ENCODE results near the gene PPP1R12C. TPM values are rescaled to one million over a fixed set of nuclear protein-coding genes. Genes with fewer than 3 reads are reported as not detected.

The PPP1R12C gene
- total RNA-seq, 4 donors from 2014 or later, result 22.6 to 28.2 (median 26.2) TPM

DNA sequence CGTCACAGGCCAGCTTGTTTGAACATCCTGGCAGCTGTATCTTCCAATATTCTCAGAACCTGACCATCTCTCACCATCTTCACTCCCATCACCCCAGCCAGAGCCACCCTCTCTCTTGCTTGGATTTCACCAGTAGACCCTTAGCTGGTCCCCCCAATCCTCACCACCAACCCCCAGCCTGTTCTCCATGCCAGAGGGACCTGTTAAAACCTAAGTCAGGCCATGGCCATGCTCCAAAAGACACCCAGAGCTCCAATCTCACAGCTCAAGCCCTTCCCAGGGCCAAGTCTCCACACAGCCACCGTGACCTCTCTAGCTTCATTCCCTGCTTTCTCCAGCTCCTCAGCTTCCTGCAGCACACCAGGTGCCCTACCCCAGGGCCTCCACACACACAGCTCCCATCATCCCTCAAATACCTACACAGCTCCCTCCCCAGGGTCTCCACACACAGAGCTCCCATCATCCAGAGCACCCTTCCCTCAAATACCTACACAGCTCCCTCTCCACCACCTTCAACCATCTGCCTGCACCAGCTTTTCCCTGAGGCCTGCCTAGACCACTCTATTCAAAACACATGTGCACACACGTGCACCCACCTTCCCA, 28.0 kb downstream of the PPP1R12C start:
- Histone ChIP-seq H3K27me3 (peaks cover 29 to 32% (median 32%) of the 10 kb centered on the region in 3 donors), H3K4me3 (no peak overlapping the region), H3K36me3 (peaks cover 0 to 27% of the 10 kb centered on the region in 2 donors), H3K4me1 (peaks cover 13 to 24% of the 10 kb centered on the region in 2 donors), H3K27ac (no peak overlapping the region), H3K9me3 (no peaks in the 10 kb centered on the region)
- intact Hi-C loops (cut with DNase I; ENCODE audit: low total_unique reads), result loop anchor here (2.0 kb wide), 1 partner anchor 27 kb away; the partner anchor contains the start of gene PPP1R12C
- DNase-seq (no peak), ATAC-seq (no peak)
- TF ChIP-seq POLR2A (IDR thresholded peaks at IDR 0.05), result no peak
- TF ChIP-seq CTCF (IDR thresholded peaks at IDR 0.05 in 4 of 5, conservative IDR thresholded peaks at IDR 0.05 in 1 of 5), result no peak
- in situ Hi-C loops (cut with MboI; ENCODE audit: low sequenced_read_pairs in 4 of 4), result loop anchor here in 1 of 4 donors (10.0 kb wide), 1 partner anchor 75 kb away; the partner anchor contains the start of gene DNAAF3

- DNase-seq (no peak), ATAC-seq (peak in 1 of 2 donors; percentile 29)
- Histone ChIP-seq H3K9me3 (no peaks in the 10 kb centered on the region), H3K4me1 (peaks cover 13 to 24% of the 10 kb centered on the region in 2 donors), H3K36me3 (peaks cover 0 to 24% of the 10 kb centered on the region in 2 donors), H3K27ac (peak overlapping the region in 3 of 4 donors; percentile 16 to 33 (median 18)), H3K27me3 (peaks cover 36 to 39% (median 39%) of the 10 kb centered on the region in 3 donors), H3K4me3 (no peak overlapping the region)
- intact Hi-C loops (cut with DNase I; ENCODE audit: low total_unique reads), result loop anchor here (1.0 to 2.0 kb wide), 2 partner anchors 28 to 72 kb away; partner anchors contain the start of gene PPP1R12C
- in situ Hi-C loops (cut with MboI; ENCODE audit: low sequenced_read_pairs in 4 of 4), result loop anchor here in 1 of 4 donors (10.0 kb wide), 1 partner anchor 76 kb away; the partner anchor contains the start of gene DNAAF3
- peak; percentile 18 to 89 (median 52) for TF ChIP-seq CTCF (IDR thresholded peaks at IDR 0.05 in 4 of 5, conservative IDR thresholded peaks at IDR 0.05 in 1 of 5)
- TF ChIP-seq POLR2A (IDR thresholded peaks at IDR 0.05), result no peak
Measured at GRCh38 chr19:55088543-55089341, 28.7 kb downstream of the PPP1R12C start.

- H3K36me3 ChIP-seq, result peaks cover 0 to 24% of the 10 kb centered on the region in 2 donors
- peaks cover 13 to 24% of the 10 kb centered on the region in 2 donors for H3K4me1 ChIP-seq
- in situ Hi-C loops (cut with MboI; ENCODE audit: low sequenced_read_pairs in 4 of 4) (loop anchor here in 1 of 4 donors (10.0 kb wide), 1 partner anchor 77 kb away; the partner anchor contains the start of gene DNAAF3), intact Hi-C loops (cut with DNase I; ENCODE audit: low total_unique reads) (loop anchor here (1.0 to 2.0 kb wide), 2 partner anchors 29 to 72 kb away; partner anchors contain the start of gene PPP1R12C)
- TF ChIP-seq POLR2A (IDR thresholded peaks at IDR 0.05) (no peak), CTCF (IDR thresholded peaks at IDR 0.05 in 4 of 5, conservative IDR thresholded peaks at IDR 0.05 in 1 of 5) (no peak)
- ATAC-seq, result no peak
- H3K4me3 ChIP-seq, result peak overlapping the region in 2 of 4 donors; percentile 41 to 52
- peaks cover 43 to 46% (median 45%) of the 10 kb centered on the region in 3 donors for H3K27me3 ChIP-seq
- H3K9me3 ChIP-seq, result no peaks in the 10 kb centered on the region
- peak overlapping the region in 3 of 4 donors; percentile 16 to 33 (median 18) for H3K27ac ChIP-seq
- no peak for DNase-seq
Measured at GRCh38 chr19:55088021-55088451, 29.4 kb downstream of the PPP1R12C start.

GRCh38 chr19:55087542-55087901, 29.9 kb downstream of the PPP1R12C start:
- in situ Hi-C loops (cut with MboI; ENCODE audit: low sequenced_read_pairs in 4 of 4) (loop anchor here in 1 of 4 donors (10.0 kb wide), 1 partner anchor 77 kb away; the partner anchor contains the start of gene DNAAF3), intact Hi-C loops (cut with DNase I; ENCODE audit: low total_unique reads) (no loop called here)
- ATAC-seq (peak in 1 of 2 donors; percentile 26), DNase-seq (no peak)
- Histone ChIP-seq H3K36me3 (peaks cover 0 to 19% of the 10 kb centered on the region in 2 donors), H3K4me1 (peaks cover 13 to 24% of the 10 kb centered on the region in 2 donors), H3K27ac (peak overlapping the region in 3 of 4 donors; percentile 16 to 47 (median 44)), H3K9me3 (no peaks in the 10 kb centered on the region), H3K27me3 (peaks cover 48 to 51% (median 50%) of the 10 kb centered on the region in 3 donors), H3K4me3 (peak overlapping the region; percentile 41 to 60 (median 52))
- TF ChIP-seq CTCF (IDR thresholded peaks at IDR 0.05 in 4 of 5, conservative IDR thresholded peaks at IDR 0.05 in 1 of 5), result no peak
- TF ChIP-seq POLR2A (IDR thresholded peaks at IDR 0.05), result no peak

All from gastrocnemius medialis (tissue), 4 donors.